K562 (cell line): ENCODE data around the gene KIAA0319L. TPM values are rescaled to one million over a fixed set of nuclear protein-coding genes. Genes with fewer than 3 reads are reported as not detected.

ENCODE experiments used
- MGA ChIP-seq: fragments of 450-650 bp; IDR thresholded peaks from 2 replicates; pipeline ENCODE4 v1.6.1; 2016; ENCODE audit warnings: mild to moderate bottlenecking, moderate library complexity
- POLR3A ChIP-seq: IDR thresholded peaks from 2 replicates; pipeline ENCODE4 v1.6.1; 2011; ENCODE audit warnings: borderline replicate concordance, mild to moderate bottlenecking, moderate library complexity; ENCODE audit not compliant: insufficient read length, insufficient read depth; ENCODE audit errors: extremely low read depth
- RAD21 ChIP-seq, 2 experiments: fragments of 250-450 bp in 1 of 2; fragments of 450-650 bp in 1 of 2; sonication (Bioruptor Pico) in 1 of 2; formaldehyde crosslinking in 1 of 2; IDR thresholded peaks in 1 of 2; conservative IDR thresholded peaks in 1 of 2; 2 replicates each; pipeline versions ENCODE4 v1.4.0 to v1.8.0; 2020 to 2022; ENCODE audit warnings: mild to moderate bottlenecking in 2 of 2, moderate library complexity in 1 of 2
- STAG1 ChIP-seq: sonication (generic); formaldehyde crosslinking; IDR thresholded peaks from 2 replicates; pipeline ENCODE4 v1.5.0; 2020; ENCODE audit warnings: missing genetic modification reagents, borderline replicate concordance
- ZBTB12 ChIP-seq: fragments of 250-450 bp; sonication (Bioruptor Pico); IDR thresholded peaks from 2 replicates; pipeline ENCODE4 v1.4.0; 2020
- ZNF12 ChIP-seq: sonication (generic); formaldehyde crosslinking; IDR thresholded peaks from 2 replicates; pipeline ENCODE4 v1.4.0; 2020; ENCODE audit warnings: mild to moderate bottlenecking, missing genetic modification reagents
- polyA plus RNA-seq, 8 experiments: library from polyadenylated mRNA; depleted of rRNA in 4 of 8; stranded (reverse) in 5 of 8; unstranded in 3 of 8; fragments of >200 nt; fragmentation: Nextera tagmentation in 2 of 8; fragmentation: Illumina TruSeq in 1 of 8; extraction: Ambion mirVana in 2 of 8; extraction: Trizol in 1 of 8; gene quantifications; 2 replicates each; pipeline versions ENCODE4 v1.2.1 to v1.2.3, GENCODE V29; 2011 to 2014; ENCODE audit warnings: inconsistent platforms in 1 of 8, missing spikeins in 1 of 8
- total RNA-seq, 7 experiments: library from RNA; depleted of rRNA in 6 of 7; stranded (reverse); fragments of >200 nt in 6 of 7; fragmentation: Illumina TruSeq in 2 of 7; extraction: Trizol in 2 of 7; gene quantifications; 2 replicates each; pipeline versions ENCODE4 v1.2.1 to v1.2.3, GENCODE V29; 2011 to 2021; ENCODE audit warnings: low replicate concordance in 1 of 7
- TF ChIP-seq, protein P1 (sequence below): sonication (generic); formaldehyde crosslinking; IDR thresholded peaks from 2 replicates; pipeline ENCODE4 v1.8.0; 2023; ENCODE audit warnings: mild to moderate bottlenecking, missing genetic modification reagents
- TF ChIP-seq, protein P2 (sequence below), 3 experiments: IDR thresholded peaks in 2 of 3; conservative IDR thresholded peaks in 1 of 3; 2 replicates each; pipeline ENCODE4 v1.5.1; 2011 to 2012; ENCODE audit warnings: low read length in 3 of 3, mild to moderate bottlenecking in 3 of 3, control low read depth in 2 of 3, improper control_type of control experiment in 1 of 3, inconsistent platforms in 1 of 3, low read depth in 1 of 3, mixed read lengths in 1 of 3, moderate library complexity in 1 of 3; ENCODE audit not compliant: insufficient read depth in 2 of 3

KIAA0319L gene
- total and polyA plus RNA-seq, 9 of the 15 experiments (the other 6 are each of a cell fraction or from before 2014, with no cell fraction given): 2.4 to 51.7 (median 27.4) TPM

- TF ChIP-seq MGA (no peak), RAD21 (CRISPR knock-in tag; conservative IDR thresholded peaks at IDR 0.05 in 1 of 2, IDR thresholded peaks at IDR 0.05 in 1 of 2) (peak; percentile 84 to 95), STAG1 (peak; percentile 90), ZNF12 (CRISPR knock-in tag) (no peak), POLR3A (no peak), ZBTB12 (CRISPR knock-in tag) (no peak)
- TF ChIP-seq, protein P1, sequence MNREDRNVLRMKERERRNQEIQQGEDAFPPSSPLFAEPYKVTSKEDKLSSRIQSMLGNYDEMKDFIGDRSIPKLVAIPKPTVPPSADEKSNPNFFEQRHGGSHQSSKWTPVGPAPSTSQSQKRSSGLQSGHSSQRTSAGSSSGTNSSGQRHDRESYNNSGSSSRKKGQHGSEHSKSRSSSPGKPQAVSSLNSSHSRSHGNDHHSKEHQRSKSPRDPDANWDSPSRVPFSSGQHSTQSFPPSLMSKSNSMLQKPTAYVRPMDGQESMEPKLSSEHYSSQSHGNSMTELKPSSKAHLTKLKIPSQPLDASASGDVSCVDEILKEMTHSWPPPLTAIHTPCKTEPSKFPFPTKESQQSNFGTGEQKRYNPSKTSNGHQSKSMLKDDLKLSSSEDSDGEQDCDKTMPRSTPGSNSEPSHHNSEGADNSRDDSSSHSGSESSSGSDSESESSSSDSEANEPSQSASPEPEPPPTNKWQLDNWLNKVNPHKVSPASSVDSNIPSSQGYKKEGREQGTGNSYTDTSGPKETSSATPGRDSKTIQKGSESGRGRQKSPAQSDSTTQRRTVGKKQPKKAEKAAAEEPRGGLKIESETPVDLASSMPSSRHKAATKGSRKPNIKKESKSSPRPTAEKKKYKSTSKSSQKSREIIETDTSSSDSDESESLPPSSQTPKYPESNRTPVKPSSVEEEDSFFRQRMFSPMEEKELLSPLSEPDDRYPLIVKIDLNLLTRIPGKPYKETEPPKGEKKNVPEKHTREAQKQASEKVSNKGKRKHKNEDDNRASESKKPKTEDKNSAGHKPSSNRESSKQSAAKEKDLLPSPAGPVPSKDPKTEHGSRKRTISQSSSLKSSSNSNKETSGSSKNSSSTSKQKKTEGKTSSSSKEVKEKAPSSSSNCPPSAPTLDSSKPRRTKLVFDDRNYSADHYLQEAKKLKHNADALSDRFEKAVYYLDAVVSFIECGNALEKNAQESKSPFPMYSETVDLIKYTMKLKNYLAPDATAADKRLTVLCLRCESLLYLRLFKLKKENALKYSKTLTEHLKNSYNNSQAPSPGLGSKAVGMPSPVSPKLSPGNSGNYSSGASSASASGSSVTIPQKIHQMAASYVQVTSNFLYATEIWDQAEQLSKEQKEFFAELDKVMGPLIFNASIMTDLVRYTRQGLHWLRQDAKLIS (CRISPR knock-in tag): no peak
- TF ChIP-seq, protein P2, sequence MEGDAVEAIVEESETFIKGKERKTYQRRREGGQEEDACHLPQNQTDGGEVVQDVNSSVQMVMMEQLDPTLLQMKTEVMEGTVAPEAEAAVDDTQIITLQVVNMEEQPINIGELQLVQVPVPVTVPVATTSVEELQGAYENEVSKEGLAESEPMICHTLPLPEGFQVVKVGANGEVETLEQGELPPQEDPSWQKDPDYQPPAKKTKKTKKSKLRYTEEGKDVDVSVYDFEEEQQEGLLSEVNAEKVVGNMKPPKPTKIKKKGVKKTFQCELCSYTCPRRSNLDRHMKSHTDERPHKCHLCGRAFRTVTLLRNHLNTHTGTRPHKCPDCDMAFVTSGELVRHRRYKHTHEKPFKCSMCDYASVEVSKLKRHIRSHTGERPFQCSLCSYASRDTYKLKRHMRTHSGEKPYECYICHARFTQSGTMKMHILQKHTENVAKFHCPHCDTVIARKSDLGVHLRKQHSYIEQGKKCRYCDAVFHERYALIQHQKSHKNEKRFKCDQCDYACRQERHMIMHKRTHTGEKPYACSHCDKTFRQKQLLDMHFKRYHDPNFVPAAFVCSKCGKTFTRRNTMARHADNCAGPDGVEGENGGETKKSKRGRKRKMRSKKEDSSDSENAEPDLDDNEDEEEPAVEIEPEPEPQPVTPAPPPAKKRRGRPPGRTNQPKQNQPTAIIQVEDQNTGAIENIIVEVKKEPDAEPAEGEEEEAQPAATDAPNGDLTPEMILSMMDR (IDR thresholded peaks at IDR 0.05 in 2 of 3, conservative IDR thresholded peaks at IDR 0.05 in 1 of 3; ENCODE audit: insufficient read depth in 2 of 3, low read depth in 1 of 3, low read length in 3 of 3): peak; percentile 90 to 94 (median 92)
Observed at GRCh38 chr1:35451125-35451528, 106.1 kb downstream of the KIAA0319L start (continued).
